HG03565 (cell line): ENCODE results near the gene ATF7.
"Not testable (repeated sequence)": the region's sequence is repeated elsewhere in the genome, so short reads cannot be mapped to it uniquely, and the experiment has no call there.

Experiments
- ATAC-seq: cut with Tn5 transposase; IDR thresholded peaks from one replicate; pipeline ENCODE4 v1.9.1; 2021; ENCODE audit warnings: mild to moderate bottlenecking, moderate library complexity; ENCODE audit not compliant: unreplicated experiment

The ATF7 gene

DNA sequence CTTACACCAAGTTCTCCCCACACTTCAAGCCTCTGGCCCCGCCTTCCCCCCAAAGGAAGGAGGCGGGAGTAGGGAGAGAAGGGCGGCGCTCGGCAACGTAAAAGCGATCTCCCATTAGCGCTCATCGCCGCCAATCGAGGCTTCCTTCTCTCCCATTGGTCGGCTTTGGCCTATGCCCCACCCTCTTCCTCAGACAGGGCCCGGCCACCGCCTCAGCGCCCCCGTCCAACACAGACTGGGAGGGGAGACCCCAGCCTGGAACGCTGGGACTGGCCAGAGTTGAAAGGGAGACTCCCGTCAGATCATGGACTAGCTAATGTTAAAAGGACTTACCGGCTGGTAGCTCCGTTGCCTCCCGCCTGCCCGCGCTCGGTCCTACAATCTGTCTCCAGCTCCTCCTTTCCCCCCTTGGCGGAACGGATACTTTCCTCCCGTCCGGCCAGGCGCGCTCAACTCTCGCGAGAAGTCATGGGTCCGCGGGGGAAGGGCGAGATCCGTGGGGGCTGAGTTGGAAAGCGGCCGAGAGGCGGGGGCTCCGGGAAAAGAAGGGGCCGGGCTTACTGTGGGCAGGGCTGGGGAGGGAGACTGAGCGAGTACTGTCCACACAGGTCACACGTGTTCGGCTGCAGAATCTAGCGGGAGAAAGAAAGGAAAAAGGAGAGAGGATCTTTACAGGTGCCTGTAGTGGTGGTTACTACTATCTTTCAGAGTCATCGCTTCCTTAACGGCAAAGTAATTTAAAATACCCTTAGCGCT is at the start of gene ATF7:
Gene ATF7, minus strand, starts transcription at position 437 of the 756 bp plus-strand sequence. CDS start 25,382 bp downstream, outside the sequence.
- ATAC-seq: peak; percentile 92

DNA sequence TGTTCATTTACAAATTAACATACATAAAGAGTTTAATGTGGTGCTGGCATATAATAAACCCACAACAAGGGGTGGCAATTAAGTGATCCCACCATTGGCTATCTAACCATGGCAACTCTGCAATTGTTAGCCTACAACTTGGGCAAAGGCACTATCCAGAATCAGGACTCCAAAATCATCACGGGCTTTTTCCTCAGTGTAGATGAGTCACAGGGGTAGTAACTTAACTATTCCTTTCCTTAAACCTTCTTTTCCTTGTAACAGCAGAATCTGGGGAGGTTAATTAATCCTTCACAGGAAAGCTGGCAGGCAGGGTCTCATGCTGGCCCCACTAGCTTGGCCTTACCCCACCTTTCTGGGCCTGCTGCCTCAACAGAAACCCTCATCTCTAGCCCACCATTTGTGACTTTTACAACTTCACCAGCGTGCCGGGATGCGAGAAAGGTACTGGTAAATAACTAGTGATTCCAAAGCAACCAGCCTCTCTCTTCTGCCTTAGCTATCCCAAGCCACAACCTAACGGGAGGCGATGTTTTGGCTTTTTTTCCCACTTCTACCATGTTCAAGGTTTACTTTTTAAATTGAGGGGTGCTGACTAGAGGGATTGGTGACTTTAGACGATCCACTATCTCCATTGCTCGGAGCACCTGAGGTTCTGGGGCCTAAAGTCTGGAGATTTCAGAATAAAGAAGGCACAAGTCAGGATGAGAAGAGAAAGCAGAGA is 49.0 kb upstream of the ATF7 start:
- no peak for ATAC-seq

DNA sequence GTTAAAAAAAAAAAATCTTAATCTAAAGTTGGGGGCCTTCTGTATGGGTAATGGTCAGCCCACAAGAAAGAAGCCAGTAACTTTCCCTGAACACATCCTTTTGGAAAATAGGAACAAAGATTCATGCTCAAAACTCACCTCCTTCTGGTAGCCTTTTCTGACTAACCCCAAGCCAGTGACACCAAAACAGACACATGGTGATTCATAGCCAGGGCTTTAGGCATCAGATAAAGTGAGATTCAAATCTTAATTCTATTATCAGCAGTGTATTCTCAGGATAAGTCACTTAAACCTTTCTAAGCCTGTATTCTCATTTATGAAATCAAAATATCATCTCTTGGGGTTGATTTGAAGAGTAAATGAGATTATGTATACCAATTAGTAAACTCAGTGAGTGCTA is 44.8 kb upstream of the ATF7 start:
- no peak for ATAC-seq

DNA sequence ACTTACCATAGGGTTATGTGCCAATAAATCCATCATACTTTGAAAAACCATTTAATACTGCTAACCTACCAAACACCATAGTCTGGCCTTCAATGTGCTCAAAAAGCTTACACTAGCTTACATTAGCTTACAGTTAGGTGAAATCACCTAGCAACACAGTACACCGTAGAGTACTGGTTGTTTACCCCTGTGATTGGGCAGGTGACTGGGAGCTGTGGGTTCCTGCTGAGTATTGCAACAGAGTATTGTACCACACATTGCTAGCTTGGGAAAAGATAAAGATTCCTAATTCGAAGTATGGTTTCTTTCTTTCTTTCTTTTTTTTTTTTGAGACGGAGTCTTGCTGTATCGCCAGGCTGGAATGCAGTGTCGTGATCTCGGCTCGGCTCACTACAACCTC is 44.1 kb upstream of the ATF7 start:
- ATAC-seq: no peak

DNA sequence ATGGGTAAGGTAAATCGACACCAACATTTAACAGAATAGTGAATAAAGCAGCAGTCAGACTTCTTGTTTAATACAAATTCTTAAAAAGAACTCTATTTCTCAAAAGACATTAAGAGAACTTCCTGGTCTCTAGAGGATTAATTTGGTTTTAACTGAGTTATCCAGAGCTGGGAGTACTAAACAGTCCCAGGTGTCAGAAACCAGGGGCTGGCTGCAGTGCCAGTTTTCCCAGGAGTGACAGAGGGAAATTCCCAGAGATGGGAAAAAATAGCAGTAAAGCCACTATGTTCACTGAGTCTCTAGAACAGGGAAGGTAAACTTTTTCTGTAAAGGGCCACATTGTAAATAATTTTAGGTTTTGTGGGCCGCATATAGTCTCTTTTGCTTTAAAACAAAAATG is 40.9 kb upstream of the ATF7 start:
- no peak for ATAC-seq

DNA sequence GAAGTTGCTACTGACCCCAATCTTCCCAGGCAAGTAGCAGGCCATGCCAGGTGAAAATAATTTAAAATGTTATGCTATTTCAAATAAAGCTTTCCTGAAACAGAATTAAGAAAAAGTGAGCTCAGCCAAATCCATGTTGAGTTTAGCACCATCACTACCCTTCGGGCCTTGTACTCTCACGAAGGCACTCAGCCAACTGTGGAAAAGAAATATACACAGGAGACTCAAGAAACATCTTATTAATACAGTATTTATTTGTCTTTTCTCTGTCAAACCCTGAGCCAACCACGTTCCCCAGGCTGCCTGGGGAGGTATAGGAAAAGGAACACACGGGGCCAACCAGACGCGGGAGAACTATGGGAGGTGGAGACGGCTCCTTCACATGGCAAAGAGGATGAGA is 38.8 kb upstream of the ATF7 start:
- no peak for ATAC-seq

DNA sequence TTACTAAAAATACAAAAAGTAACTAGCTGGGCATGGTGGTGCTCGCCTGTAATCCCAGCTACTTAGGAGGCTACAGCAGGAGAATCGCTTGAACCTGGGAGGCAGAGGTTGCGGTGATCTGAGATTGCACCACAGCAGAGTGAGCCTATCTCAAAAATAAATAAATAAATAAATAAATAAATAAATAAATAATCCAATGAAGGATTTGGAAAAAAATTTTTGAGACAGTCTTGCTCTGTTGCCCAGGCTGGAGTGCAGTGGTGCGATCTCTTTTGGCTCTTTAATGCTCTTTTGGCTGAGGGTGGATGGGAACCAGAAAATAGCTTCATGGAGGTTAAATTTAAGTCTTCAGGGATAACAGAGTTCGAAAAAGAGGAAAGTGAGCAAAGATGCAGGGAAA is 38.0 kb upstream of the ATF7 start:
- no peak for ATAC-seq

DNA sequence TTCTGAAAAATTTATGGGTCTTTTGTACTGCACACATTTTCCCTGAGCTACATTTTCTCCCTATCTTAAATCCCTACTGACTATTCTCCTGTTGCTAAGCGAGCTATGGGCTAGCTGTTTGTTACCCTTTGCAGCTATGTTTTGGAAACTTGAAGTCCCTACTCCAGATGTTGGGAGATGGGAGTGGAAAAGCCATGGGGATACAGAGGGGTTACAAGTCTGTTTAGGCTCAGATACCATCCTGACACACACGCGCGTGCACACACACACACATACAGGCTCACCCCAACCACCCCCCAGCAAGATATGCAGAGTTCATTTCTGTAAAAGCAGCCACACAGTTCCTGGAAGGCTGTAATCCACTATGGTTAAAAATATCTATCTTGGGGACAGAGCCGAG is 33.9 kb upstream of the ATF7 start:
- no peak for ATAC-seq

DNA sequence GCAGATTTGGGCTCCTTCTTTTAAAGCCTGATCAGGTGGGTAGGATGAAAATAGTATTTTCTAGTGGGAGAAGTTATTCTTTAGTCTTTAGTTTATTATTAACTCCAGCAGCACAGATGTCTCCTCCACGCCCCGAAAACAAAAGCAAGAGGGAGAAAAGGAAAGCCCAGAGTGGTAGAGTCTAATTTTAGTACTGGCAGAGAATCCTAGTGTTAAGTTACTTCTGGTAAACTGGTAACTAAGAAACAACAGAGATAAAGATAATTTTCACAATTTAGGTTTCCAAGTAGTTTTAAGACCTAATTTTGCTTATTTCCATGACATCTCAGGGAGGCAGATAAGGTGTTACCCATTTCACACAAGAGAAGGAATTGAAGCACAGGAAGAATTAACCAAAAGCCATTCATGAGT is 33.4 kb upstream of the ATF7 start:
- ATAC-seq: no peak

DNA sequence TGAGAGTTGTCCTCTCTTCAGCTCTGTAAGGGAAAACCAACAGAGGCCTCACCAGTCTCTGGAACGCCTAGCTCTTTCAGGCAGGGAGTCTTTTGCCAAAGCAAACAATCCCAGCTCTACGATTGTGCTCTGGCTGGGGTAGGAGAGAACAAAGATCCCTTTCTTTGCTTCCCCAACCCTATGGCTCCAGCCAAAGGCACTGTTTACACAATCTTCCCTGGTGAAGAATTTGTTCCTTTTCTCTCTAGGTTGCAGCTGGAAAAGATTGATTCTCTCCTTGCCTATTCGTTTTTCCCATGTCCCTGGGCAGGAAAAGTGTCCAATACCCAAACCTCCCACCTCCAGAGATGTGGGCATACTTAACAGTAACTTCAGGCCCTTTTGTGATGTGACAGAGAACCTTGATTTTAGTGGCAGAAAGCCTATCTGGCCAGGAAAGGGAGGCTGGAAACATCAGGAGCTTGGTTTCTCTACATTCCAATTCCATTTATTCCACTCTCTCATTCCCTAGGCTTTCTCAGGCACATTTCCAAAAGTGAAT is 32.9 kb upstream of the ATF7 start:
- ATAC-seq: no peak

DNA sequence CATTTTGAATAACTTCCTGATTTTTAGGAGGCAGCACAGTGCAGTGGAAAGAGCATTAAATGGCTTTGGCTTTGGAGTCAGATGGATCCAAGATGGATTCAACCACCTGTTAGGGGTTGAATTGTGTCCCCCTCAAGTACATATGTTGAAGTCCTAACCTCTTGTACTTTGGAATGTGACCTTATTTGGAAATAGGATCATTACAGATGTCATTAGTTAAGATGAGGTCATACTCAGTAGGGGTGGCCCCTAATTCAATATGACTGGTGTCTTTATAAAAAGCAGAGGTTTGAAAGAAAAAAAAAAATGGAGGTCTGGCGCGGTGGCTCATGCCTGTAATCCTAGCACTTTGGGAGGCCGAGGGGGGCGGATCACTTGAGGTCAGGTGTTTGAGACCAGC is 30.9 kb upstream of the ATF7 start:
- no peak for ATAC-seq

DNA sequence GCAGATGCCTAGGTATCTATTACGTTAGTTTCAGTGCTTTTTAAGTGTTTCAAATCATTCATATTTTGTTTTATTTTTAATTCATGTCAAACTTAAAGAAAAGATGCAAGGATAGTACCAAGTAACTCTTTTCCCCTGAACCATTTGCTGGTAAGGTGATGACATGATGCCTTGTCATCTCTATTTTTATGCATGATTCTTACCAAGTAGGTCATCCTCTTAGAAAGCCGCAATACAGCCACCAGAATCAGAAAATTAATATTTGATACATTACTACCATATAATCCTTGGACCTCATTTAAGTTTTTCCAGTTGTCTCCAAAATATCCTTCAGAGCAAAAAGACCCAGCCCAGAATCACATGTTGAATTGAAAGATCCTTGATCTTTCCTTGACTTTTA is 27.4 kb upstream of the ATF7 start:
- ATAC-seq: no peak

DNA sequence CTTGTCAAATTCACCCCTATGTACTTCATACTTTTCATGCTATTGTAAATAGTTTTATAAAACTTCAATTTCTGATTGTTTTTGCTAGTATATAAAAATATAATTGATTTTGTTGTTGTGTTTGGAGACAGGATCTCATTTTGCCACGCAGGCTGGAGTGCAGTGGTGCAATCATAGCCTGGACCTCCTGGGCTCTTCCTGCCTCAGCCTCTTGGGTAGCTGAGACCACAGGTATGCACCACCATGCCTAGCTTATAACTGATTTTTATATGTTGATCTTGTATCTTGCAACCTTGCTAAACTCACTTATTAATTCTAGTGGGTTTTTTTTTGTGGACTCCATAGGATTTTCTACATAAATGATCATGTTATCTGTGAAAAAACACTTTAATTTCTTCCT is 26.2 kb upstream of the ATF7 start:
- ATAC-seq: no peak

DNA sequence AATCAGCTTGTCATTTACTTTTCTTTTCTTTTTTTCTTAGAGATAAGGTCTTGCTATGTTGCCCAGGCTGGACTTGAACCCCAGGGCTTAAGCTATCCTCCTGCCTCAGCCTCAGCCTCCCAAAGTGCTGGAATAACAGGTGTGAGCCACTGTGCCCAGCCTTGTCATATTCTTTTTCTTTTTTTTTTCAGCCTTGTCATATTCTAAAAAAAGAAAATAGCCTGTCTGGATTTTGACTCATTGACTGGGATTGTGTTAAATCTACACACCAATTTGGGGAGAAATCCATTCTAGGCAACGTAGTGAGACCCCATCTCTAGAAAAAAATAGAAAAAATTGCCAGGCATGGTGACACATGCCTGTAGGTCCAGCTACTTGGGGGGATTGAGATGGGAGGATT is 25.6 kb upstream of the ATF7 start:
- no peak for ATAC-seq

DNA sequence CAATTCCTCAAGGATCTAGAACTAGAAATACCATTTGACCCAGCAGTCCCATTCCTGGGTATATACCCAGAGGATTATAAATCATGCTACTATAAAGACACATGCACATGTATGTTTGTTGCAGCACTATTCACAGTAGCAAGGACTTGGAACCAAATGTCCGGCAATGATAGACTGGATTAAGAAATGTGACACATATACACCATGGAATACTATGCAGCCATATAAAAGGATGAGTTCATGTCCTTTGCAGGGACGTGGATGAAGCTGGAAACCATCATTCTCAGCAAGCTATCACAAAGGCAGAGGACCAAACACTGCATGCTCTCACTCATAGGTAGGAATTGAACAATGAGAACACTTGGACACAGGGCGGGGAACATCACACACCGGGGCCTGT is 20.1 kb upstream of the ATF7 start:
- ATAC-seq: not testable (repeated sequence)

DNA sequence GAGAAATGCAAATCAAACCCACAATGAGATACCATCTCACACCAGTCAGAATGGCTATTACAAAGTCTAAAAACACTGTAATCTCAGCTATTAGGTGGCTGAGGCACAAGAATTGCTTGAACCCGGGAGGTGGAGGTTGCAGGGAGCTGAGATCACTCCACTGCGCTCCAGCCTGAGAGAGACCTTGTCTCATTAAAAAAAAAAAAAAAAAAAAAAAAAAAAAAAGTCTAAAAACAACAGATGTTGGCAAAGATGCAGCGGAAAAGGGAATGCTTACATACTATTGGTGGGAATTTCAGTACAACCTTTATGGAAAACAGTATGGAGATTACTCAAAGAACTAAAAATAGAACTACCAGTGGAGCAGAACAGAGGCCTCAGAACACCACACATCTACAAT is 19.0 kb upstream of the ATF7 start:
- ATAC-seq: no peak

DNA sequence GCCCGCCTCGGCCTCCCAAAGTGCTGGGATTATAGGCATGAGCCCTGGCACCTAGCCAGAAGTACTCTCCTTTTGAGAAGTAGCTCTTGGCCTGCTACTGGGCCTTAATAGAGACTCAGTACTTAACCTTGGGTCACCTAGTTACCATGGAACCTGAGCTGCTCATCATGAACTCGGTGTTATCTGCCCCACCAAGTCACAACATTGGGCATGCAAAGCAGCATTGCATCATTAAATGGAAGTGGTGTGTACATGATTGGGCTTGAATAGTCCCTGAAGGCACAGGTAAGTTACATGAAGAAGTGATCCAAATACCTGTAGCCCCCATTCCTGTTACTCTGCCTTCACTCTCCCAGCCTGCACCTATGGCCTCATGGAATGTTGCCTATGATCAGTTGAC is 18.0 kb upstream of the ATF7 start:
- ATAC-seq: no peak

DNA sequence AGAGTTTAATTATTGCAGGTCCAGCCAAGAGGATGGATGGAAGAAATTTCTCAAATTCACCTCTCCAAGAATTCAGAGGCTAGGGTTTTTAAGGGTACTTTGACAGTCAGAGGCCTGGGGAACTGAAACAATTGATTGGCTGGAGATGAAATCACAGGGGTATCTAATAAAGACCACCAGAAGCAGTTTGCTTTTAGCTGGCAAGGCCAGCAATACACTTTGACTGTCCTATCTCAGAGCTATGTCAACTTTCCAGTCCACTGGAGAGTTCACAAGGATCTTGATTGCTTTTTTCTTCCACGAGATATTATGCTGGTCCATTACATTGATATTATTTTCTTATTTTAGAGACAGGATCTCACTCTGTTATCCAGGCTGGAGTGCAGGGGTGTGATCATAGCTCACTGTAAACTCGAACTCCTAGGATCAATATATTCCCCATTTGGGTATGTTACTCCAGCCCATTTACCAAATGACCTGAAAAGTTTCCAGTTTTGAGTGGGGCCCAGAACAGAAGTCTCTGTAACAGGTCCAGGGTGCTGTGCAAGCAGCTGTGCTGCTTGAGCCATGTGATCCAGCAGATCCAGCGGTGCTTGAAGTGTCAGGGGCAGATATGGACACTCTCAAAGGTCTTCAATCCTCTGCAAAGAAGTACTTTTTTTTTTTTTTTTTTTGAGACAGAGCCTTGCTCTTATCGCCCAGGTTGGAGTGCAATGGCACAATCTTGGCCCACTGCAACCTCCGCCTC is 17.2 kb upstream of the ATF7 start:
- no peak for ATAC-seq

DNA sequence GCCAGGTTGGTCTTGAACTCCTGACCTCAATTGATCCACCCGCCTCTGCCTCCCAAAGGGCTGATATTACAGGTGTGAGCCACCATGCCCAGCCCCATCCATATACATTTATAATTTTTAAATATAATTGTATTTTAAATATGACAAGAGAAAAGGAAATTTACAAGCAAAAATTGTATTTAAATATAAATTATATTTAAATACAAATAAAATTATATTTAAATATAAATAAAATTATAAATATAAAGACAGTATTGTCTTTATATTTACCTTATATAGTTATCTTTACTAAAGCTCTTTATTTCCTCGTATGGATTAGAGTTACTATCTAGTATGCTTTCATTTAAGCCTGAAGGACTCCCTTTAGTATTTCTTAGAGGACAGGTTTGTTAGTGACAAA is 11.9 kb upstream of the ATF7 start:
- ATAC-seq: no peak

DNA sequence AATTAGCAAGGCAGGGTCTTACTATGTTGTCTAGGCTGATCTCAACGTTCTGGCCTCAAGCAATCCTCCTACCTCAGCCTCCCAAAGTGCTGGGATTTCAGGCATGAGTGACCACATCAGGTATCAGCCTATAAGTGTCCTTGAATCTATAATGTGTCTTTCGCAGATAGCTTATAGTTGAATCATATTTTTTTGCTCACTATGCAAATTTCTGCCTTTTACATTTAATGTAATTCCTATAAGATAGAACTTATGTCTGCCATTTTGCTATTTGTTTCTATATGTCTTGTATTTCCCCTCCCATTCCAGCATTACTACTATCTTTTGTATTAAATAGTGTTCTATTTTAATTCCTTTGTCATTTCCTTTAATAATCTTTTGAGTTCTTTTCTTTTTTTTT is 10.5 kb upstream of the ATF7 start:
- ATAC-seq: no peak

DNA sequence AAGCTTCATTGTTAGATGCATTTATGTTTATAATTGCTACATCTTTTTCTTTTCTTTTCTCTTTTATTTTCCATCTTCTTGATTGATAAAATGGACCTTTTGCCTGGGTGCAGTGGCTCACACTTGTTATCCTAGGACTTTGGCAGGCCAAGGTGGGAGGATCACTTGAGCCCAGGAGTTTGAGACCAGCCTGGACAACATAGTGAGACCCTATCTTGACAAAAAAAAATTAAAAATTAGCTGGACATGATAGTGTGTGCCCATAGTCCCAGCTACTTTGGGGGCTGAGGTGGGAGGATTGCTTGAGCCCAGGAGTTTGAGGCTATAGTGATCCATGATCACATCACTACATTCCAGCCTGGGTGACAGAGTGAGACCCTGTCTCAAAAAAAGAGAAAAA is 9.5 kb upstream of the ATF7 start:
- ATAC-seq: not testable (repeated sequence)

DNA sequence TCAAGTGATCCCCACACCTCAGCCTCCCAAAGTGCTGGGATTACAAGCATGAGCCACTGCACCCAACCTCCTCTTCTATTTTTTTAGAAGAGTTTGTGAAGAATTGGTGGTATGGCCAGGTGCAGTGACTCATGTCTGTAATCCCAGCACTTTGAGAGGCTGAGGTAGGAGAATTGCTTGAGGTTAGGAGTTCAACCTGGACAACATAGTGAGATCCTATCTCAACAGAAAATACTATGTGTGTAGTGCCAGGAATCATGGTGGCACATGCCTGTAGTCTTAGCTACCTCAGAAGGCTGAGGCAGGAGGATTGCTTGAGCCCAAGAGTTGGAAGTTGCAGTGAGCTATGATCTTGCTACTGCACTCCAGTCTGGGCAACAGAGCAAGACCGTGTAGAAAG is 5.5 kb upstream of the ATF7 start:
- no peak for ATAC-seq
